ENCODE data around the gene C11orf52. TPM values are rescaled to one million over a fixed set of nuclear protein-coding genes. Genes with fewer than 3 reads are reported as not detected.

C11orf52 gene
- total RNA-seq, 1 experiment from 2014 or later = 10.5 TPM

DNA sequence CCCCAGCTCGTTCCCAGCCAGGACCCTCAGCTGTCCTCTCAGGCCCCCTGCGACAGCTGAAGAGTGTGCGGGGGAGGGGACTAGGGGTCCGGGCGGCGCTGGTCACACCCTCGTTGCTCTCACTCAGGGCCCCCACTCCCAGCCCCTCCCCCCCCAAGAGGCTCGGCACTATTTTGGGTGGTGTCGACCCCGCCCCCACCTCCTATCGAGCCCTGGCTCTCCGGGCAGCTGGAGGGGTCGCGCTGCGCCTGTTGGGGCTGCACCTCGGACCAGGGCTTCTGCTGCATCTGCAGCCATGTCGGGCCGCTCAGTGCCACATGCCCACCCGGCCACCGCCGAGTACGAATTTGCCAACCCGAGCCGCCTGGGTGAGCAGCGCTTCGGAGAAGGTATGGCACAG is 6.2 kb upstream of the C11orf52 start, which contains the start of gene HSPB2:
Gene HSPB2, plus strand, starts transcription at position 200 of the 400 bp plus-strand sequence. Its CDS starts 96 bp downstream, at position 296.
- intact Hi-C loops (cut with micrococcal nuclease) = no loop called here
- H3K4me1 ChIP-seq (ENCODE audit: insufficient read depth, low read length) = peaks cover 6% of the 10 kb centered on the region
- no peaks in the 10 kb centered on the region for H3F3A ChIP-seq (ENCODE audit: low read length, unreplicated experiment)
- no peaks in the 10 kb centered on the region for H3K36me3 ChIP-seq (ENCODE audit: low read depth, low read length)
- H3K79me2 ChIP-seq (ENCODE audit: low read length) = no peaks in the 10 kb centered on the region
- H3K9me3 ChIP-seq (ENCODE audit: low read length) = no peaks in the 10 kb centered on the region
- no peak within 1 kb of the TSS for H3K4me3 ChIP-seq (ENCODE audit: low read length)
- no peak within 1 kb of the TSS for H3K27ac ChIP-seq (ENCODE audit: low read length)
- ATAC-seq (no peak), DNase-seq (no peak)
- H3K4me2 ChIP-seq (ENCODE audit: low read length) = peak within 1 kb of the TSS; percentile 54
- no peaks in the 10 kb centered on the region for H4K20me1 ChIP-seq (ENCODE audit: low read length)
- H2AFZ ChIP-seq (ENCODE audit: low read length) = peak within 1 kb of the TSS; percentile 69
- ChIA-PET POLR2A (ENCODE audit: unreplicated experiment) (no interaction called here), CTCF (no interaction called here)
- TF ChIP-seq EZH2phosphoT487 (IDR thresholded peaks at IDR 0.05; ENCODE audit: borderline replicate concordance, low read length) = no peak
- TF ChIP-seq, protein P1, sequence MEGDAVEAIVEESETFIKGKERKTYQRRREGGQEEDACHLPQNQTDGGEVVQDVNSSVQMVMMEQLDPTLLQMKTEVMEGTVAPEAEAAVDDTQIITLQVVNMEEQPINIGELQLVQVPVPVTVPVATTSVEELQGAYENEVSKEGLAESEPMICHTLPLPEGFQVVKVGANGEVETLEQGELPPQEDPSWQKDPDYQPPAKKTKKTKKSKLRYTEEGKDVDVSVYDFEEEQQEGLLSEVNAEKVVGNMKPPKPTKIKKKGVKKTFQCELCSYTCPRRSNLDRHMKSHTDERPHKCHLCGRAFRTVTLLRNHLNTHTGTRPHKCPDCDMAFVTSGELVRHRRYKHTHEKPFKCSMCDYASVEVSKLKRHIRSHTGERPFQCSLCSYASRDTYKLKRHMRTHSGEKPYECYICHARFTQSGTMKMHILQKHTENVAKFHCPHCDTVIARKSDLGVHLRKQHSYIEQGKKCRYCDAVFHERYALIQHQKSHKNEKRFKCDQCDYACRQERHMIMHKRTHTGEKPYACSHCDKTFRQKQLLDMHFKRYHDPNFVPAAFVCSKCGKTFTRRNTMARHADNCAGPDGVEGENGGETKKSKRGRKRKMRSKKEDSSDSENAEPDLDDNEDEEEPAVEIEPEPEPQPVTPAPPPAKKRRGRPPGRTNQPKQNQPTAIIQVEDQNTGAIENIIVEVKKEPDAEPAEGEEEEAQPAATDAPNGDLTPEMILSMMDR (conservative IDR thresholded peaks at IDR 0.05; ENCODE audit: low read depth, low read length) = no peak
- BruUV-seq (replicated peaks) = no TSS peak
- no peaks in the 10 kb centered on the region for H3K9me2 ChIP-seq (replicated peaks; ENCODE audit: low read length)
- no peaks in the 10 kb centered on the region for H3K27me3 ChIP-seq (ENCODE audit: low read length)
- H3K9ac ChIP-seq (ENCODE audit: low read length) = no peak within 1 kb of the TSS

GRCh38 chr11:111913031-111913861 is 5.5 kb upstream of the C11orf52 start:
- no TSS peak for BruUV-seq (replicated peaks)
- H3K9ac ChIP-seq (ENCODE audit: low read length) = no peak overlapping the region
- TF ChIP-seq EZH2 (IDR thresholded peaks at IDR 0.05; ENCODE audit: low read length, unreplicated experiment) (no peak), EZH2phosphoT487 (IDR thresholded peaks at IDR 0.05; ENCODE audit: borderline replicate concordance, low read length) (no peak)
- TF ChIP-seq, protein P1 (conservative IDR thresholded peaks at IDR 0.05; ENCODE audit: low read depth, low read length) = no peak
- H3K27ac ChIP-seq (ENCODE audit: low read length) = no peak overlapping the region
- H3K36me3 ChIP-seq (ENCODE audit: low read depth, low read length) = no peaks in the 10 kb centered on the region
- H3K9me2 ChIP-seq (replicated peaks; ENCODE audit: low read length) = no peaks in the 10 kb centered on the region
- H3K4me1 ChIP-seq (ENCODE audit: insufficient read depth, low read length) = peaks cover 9% of the 10 kb centered on the region
- intact Hi-C loops (cut with micrococcal nuclease) = no loop called here
- no peak overlapping the region for H3K4me3 ChIP-seq (ENCODE audit: low read length)
- H3K9me3 ChIP-seq (ENCODE audit: low read length) = no peaks in the 10 kb centered on the region
- POLR2A ChIA-PET (ENCODE audit: unreplicated experiment) = no interaction called here
- H3F3A ChIP-seq (ENCODE audit: low read length, unreplicated experiment) = no peaks in the 10 kb centered on the region
- no peaks in the 10 kb centered on the region for H3K79me2 ChIP-seq (ENCODE audit: low read length)
- H3K4me2 ChIP-seq (ENCODE audit: low read length) = no peak overlapping the region
- DNase-seq = no peak
- no peaks in the 10 kb centered on the region for H4K20me1 ChIP-seq (ENCODE audit: low read length)
- CTCF ChIA-PET = no interaction called here
- no peaks in the 10 kb centered on the region for H3K27me3 ChIP-seq (ENCODE audit: low read length)
- no peak for ATAC-seq
- no peak overlapping the region for H2AFZ ChIP-seq (ENCODE audit: low read length)

- peak; percentile 33 for DNase-seq
- no peak overlapping the region for H3K27ac ChIP-seq (ENCODE audit: low read length)
These were observed 4.7 kb upstream of the C11orf52 start for GRCh38 chr11:111913997-111914396.

More at GRCh38 chr11:111913997-111914396, 4.7 kb upstream of the C11orf52 start:
- Histone ChIP-seq H3K9me3 (ENCODE audit: low read length) (no peaks in the 10 kb centered on the region), H3K79me2 (ENCODE audit: low read length) (no peaks in the 10 kb centered on the region), H4K20me1 (ENCODE audit: low read length) (no peaks in the 10 kb centered on the region), H3K4me1 (ENCODE audit: insufficient read depth, low read length) (peaks cover 16% of the 10 kb centered on the region), H3K9ac (ENCODE audit: low read length) (no peak overlapping the region), H3K9me2 (replicated peaks; ENCODE audit: low read length) (no peaks in the 10 kb centered on the region), H3K27me3 (ENCODE audit: low read length) (no peaks in the 10 kb centered on the region), H3K4me3 (ENCODE audit: low read length) (no peak overlapping the region), H2AFZ (ENCODE audit: low read length) (0 out of 2 replicates have a peak overlapping the region, but pooled peaks have one; percentile 4), H3F3A (ENCODE audit: low read length, unreplicated experiment) (no peaks in the 10 kb centered on the region), H3K36me3 (ENCODE audit: low read depth, low read length) (no peaks in the 10 kb centered on the region), H3K4me2 (ENCODE audit: low read length) (no peak overlapping the region)
- TF ChIP-seq, protein P1 (conservative IDR thresholded peaks at IDR 0.05; ENCODE audit: low read depth, low read length) = no peak
- no peak for TF ChIP-seq EZH2phosphoT487 (IDR thresholded peaks at IDR 0.05; ENCODE audit: borderline replicate concordance, low read length)
- no peak for TF ChIP-seq EZH2 (IDR thresholded peaks at IDR 0.05; ENCODE audit: low read length, unreplicated experiment)
- CTCF ChIA-PET = no interaction called here
- intact Hi-C loops (cut with micrococcal nuclease) = no loop called here
- no TSS peak for BruUV-seq (replicated peaks)
- POLR2A ChIA-PET (ENCODE audit: unreplicated experiment) = no interaction called here
- no peak for ATAC-seq

All from PC-3 (cell line).